BJ (cell line): ENCODE results near the gene BPGM. TPM values are rescaled to one million over a fixed set of nuclear protein-coding genes. Genes with fewer than 3 reads are reported as not detected.

Experiments used
- CTCF ChIA-PET: fragments of 350-600 bp; formaldehyde crosslinking; extraction: SDS; loops from one replicate; lab custom pipeline; 2021; ENCODE audit warnings: antibody characterized with exemption, inconsistent platforms; lab: Yijun Ruan, JAX
- POLR2A ChIA-PET: fragments of 300-600 bp; sonication (Branson Sonifier 250); formaldehyde crosslinking; extraction: SDS; loops from one replicate; lab custom pipeline; 2021; ENCODE audit warnings: antibody characterized with exemption; lab: Charles Lee
- DNase-seq: peaks from one replicate; pipeline ENCODE4 v3.0.0-alpha.2; 2011; ENCODE audit warnings: low read depth
- H3K27me3 ChIP-seq: 2 replicates; pipeline ENCODE4 v1.6.0; 2011; ENCODE audit warnings: low read length; ENCODE audit not compliant: control insufficient read depth, insufficient read depth
- H3K36me3 ChIP-seq: 2 replicates; pipeline ENCODE4 v1.5.1; 2011; ENCODE audit warnings: low read length; ENCODE audit not compliant: control insufficient read depth, insufficient read depth
- H3K4me3 ChIP-seq: 2 replicates; pipeline ENCODE4 v1.5.1; 2011; ENCODE audit warnings: low read depth, mild to moderate bottlenecking, control low read depth, low read length
- CTCF ChIP-seq: IDR thresholded peaks from 2 replicates; pipeline ENCODE4 v1.5.1; 2011; ENCODE audit warnings: low read depth, mild to moderate bottlenecking, control low read depth, inconsistent platforms, low read length, moderate library complexity; ENCODE audit not compliant: insufficient read depth
- polyA plus RNA-seq: library from polyadenylated mRNA; depleted of rRNA; stranded (reverse); fragments of >200 nt; gene quantifications from 2 replicates; pipeline ENCODE4 v1.2.3, GENCODE V29; 2011

The BPGM gene
- polyA plus RNA-seq, 1 experiment = 14.1 TPM

GRCh38 chr7:134676743-134677142, 30.1 kb downstream of the BPGM start:
- no peak for DNase-seq
- H3K4me3 ChIP-seq = no peak overlapping the region
- CTCF ChIA-PET = interaction anchor here (2.1 kb wide), 1 partner anchor 598 kb away, joined by 7 read pairs; no protein-coding TSS in a partner anchor
- POLR2A ChIA-PET = no interaction called here
- no peaks in the 10 kb centered on the region for H3K27me3 ChIP-seq
- 0 out of 2 replicates have a peak, but pooled peaks cover 2% of the 10 kb centered on the region for H3K36me3 ChIP-seq
- no peak for TF ChIP-seq CTCF

- POLR2A ChIA-PET = interaction anchor here (0.6 to 0.9 kb wide), 2 partner anchors 101 to 106 kb away, joined by 3 to 4 read pairs; no protein-coding TSS in a partner anchor
- Histone ChIP-seq H3K4me3 (no peak overlapping the region), H3K36me3 (0 out of 2 replicates have a peak, but pooled peaks cover 2% of the 10 kb centered on the region), H3K27me3 (no peaks in the 10 kb centered on the region)
- no peak for DNase-seq
- TF ChIP-seq CTCF = no peak
- CTCF ChIA-PET = interaction anchor here (0.9 to 2.1 kb wide), 4 partner anchors 11 to 603 kb away, joined by 3 to 7 read pairs (median 3); no protein-coding TSS in a partner anchor
These were observed 31.5 kb downstream of the BPGM start for GRCh38 chr7:134678115-134678514.

GRCh38 chr7:134679006-134679405, 32.4 kb downstream of the BPGM start:
- no peaks in the 10 kb centered on the region for H3K27me3 ChIP-seq
- TF ChIP-seq CTCF = no peak
- no peak overlapping the region for H3K4me3 ChIP-seq
- ChIA-PET CTCF (interaction anchor here (1.0 to 1.5 kb wide), 2 partner anchors 10 to 602 kb away, joined by 3 read pairs; no protein-coding TSS in a partner anchor), POLR2A (no interaction called here)
- 0 out of 2 replicates have a peak, but pooled peaks cover 2% of the 10 kb centered on the region for H3K36me3 ChIP-seq
- no peak for DNase-seq

- ChIA-PET CTCF (interaction anchor here (1.0 to 1.2 kb wide), 2 partner anchors 13 to 14 kb away, joined by 3 read pairs; no protein-coding TSS in a partner anchor), POLR2A (no interaction called here)
- no peak overlapping the region for H3K4me3 ChIP-seq
- H3K36me3 ChIP-seq = 0 out of 2 replicates have a peak, but pooled peaks cover 2% of the 10 kb centered on the region
- DNase-seq = no peak
- TF ChIP-seq CTCF = no peak
- H3K27me3 ChIP-seq = no peaks in the 10 kb centered on the region
These were observed 37.5 kb downstream of the BPGM start for GRCh38 chr7:134684165-134684564.

GRCh38 chr7:134685250-134685649, 38.6 kb downstream of the BPGM start:
- Histone ChIP-seq H3K4me3 (no peak overlapping the region), H3K36me3 (no peaks in the 10 kb centered on the region), H3K27me3 (no peaks in the 10 kb centered on the region)
- ChIA-PET POLR2A (no interaction called here), CTCF (interaction anchor here (1.0 to 1.9 kb wide), 3 partner anchors 14 to 53 kb away, joined by 3 to 6 read pairs (median 3); no protein-coding TSS in a partner anchor)
- no peak for TF ChIP-seq CTCF
- DNase-seq = no peak
